Measurements from ENCODE around the gene PCDHA3.
"Not testable (repeated sequence)": the region's sequence is repeated elsewhere in the genome, so short reads cannot be mapped to it uniquely, and the experiment has no call there.

PCDHA3 gene

DNA sequence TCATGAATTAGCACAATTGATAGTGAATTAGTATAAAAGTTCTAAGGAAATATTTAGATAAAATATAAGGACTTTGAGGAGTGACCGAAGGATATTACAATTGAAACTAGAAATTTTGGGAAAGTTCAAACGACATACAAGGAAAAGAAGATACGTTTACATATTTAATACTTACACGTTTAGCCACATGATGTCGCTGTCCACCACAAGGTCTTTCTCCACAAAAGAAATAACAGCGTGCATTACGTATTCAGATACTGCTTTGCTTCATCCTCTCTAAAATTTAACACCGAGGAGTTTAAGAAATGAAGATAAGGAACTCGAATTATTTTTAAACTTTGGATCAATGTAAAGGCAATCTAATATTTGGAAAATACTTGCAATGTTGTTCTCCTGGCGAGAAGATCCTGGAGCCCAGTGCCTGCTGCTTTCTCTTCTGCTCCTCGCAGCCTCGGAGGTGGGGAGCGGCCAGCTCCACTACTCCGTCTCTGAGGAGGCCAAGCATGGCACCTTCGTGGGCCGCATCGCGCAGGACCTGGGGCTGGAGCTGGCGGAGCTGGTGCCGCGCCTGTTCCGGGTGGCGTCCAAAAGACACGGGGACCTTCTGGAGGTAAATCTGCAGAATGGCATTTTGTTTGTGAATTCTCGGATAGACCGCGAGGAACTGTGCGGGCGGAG lies at the start of gene PCDHA3:
Gene PCDHA3, plus strand, starts transcription at position 242 of the 678 bp plus-strand sequence.
- DNase-seq = no peak

DNA sequence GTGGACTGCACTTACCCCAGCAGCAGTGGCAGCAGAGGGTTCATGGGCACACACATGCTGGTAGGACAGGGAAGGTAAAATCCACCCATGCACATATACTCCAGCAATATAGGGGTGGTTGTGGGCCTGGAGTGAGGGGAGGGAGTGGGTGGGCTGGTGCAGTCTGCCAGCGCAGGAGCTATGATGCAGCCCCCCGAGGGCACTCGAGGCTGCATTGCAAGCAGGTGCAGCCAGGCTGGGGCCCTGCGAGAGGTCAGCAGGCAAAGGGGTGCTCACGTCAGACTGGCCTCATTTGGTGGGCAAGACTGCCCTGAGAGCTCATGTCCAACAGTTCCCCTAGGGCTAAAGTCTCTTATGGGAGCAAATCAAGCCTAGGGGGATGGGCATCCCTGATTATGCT lies 47.3 kb upstream of the PCDHA3 start:
- no peak for DNase-seq

DNA sequence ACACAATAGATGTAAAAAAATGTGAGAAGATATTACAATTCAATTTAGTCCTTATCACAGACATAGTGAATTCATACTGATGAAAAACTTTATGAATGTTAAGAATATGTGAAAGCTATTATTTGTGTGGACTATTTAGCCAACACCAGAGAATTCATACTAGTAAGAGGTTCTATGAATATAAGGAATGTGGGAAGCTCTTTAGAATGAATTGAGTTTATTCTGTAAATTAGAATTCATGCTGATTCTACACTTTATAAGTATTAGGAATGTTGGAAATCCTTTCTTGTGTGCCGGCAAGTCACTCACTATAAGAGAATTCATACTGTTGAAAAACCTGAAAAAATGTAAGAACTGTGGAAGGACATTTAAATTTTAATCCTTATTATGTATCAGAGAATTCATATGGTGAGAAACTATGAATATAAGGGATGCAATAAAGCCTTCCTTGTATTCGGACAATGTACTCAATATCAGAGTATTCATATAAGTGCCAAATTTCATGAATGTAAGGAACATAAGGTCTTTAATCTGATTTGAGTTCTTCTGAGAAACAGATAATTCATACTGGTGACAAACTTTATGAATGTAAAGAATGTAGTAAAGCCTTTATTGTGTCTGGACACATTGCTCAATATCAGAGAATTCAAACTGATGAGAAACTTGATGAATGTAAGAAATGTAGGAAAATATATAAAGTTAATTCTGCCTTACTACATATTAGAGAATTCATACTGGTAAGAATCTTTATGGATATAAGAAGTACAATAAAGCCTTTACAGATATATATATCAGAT lies 36.5 kb upstream of the PCDHA3 start:
- no peak for DNase-seq

DNA sequence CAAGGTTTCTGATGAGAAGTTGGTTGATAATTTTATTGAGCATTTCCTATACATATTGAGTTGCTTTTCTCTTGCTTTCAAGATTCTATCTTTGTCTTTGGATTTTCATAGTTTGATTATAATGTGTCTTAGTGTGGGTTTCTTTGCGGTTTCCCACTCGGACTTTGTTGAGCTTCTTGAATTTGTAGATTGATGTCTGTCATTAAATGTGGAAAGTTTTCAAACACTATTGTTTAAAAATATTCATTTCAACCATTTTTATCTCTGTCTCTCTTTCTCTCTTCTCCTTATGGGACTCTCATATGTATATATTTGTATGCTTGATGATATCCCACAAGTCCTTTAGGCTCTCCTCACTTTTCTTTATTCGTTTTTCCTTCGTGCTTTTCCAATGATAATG lies 33.4 kb upstream of the PCDHA3 start:
- DNase-seq = no peak

DNA sequence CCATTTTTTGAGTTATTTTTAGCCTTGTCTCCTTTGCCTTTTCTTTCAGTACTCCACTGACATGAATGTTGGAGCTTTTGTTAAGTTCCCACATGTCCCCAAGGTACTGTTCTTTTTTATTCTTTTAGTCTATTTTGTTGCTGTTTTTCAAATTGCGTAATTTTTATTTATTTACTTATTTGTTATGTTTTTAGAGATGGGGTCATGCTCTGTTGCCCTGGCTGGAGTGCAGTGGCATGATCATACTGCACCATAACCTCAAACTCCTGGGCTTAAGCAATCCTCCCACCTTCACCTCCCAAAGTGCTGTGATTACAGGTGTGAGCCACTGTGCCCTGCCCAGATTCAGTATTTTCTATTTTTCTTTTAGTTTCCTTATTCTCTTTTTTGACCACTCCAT lies 20.3 kb upstream of the PCDHA3 start:
- no peak for DNase-seq

DNA sequence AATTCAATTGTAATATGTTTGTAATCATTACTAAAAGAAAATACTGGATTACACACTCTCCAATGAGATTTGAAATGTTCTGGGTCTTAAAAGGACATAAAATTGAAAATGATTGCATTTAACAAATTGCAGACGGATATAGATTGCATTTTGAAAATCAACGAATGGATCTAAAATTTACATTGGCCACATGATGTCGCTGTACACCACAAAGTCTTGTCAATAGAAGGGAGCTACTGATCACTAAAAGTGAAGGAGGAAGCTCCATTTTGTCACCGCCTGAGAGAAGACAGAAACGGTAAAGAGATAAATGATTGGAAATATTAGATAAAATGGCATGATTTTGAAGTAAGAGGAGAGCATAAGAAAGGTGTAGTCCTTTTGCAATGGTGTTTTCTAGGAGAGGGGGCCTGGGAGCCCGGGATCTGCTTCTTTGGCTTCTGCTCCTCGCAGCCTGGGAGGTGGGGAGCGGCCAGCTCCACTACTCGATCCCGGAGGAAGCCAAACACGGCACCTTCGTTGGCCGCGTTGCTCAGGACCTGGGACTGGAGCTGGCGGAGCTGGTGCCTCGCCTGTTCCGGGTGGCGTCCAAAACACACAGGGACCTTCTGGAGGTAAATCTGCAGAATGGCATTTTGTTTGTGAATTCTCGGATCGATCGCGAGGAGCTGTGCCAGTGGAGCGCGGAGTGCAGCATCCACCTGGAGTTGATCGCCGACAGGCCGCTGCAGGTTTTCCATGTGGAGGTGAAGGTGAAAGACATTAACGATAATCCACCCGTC lies 14.8 kb upstream of the PCDHA3 start, which contains the start of gene PCDHA1:
Gene PCDHA1, plus strand, starts transcription at position 236 of the 782 bp plus-strand sequence.
- DNase-seq = no peak

DNA sequence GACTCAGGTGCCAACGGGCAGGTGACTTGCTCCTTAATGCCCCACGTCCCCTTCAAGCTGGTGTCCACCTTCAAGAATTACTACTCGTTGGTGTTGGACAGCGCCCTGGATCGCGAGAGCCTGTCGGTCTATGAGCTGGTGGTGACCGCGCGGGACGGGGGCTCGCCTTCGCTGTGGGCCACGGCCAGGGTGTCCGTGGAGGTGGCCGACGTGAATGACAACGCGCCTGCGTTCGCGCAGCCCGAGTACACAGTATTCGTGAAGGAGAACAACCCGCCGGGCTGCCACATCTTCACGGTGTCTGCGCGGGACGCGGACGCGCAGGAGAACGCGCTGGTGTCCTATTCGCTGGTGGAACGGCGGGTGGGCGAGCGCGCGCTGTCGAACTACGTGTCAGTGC lies 13.4 kb upstream of the PCDHA3 start:
- not testable (repeated sequence) for DNase-seq

DNA sequence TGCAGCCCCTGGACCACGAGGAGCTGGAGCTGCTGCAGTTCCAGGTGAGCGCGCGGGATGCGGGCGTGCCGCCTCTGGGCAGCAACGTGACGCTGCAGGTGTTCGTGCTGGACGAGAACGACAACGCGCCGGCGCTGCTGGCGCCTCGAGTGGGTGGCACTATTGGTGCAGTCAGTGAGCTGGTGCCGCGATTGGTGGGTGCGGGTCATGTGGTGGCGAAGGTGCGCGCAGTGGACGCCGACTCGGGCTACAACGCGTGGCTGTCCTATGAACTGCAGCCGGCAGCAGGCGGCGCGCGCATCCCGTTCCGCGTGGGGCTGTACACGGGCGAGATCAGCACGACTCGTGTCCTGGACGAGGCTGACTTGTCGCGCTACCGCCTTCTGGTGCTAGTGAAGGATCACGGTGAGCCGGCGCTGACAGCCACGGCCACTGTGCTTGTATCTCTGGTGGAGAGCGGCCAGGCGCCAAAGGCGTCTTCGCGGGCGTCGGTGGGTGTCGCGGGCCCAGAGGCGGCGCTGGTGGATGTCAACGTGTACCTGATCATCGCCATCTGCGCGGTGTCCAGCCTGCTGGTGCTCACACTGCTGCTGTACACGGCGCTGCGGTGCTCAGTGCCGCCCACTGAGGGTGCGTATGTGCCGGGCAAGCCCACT lies 12.9 kb upstream of the PCDHA3 start:
- DNase-seq = not testable (repeated sequence)

DNA sequence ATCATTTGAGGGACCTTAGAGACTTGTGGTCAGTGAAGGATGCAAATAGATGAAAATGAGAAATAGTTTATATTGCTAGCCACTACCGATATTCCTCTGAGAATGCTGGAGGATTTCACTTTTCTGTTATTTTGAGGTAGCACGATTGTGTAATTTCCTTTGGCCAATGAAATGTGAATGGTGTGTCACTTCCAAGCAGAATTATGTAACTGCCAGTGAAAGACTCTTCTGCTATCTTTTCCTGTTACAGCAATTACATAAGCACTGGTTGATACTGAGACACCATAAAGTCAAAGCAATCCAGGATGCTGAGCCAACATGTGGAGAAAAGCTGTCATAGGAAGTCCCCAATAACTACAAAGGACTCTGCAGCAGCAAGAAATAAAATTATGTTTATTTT lies 9.8 kb upstream of the PCDHA3 start:
- no peak for DNase-seq

DNA sequence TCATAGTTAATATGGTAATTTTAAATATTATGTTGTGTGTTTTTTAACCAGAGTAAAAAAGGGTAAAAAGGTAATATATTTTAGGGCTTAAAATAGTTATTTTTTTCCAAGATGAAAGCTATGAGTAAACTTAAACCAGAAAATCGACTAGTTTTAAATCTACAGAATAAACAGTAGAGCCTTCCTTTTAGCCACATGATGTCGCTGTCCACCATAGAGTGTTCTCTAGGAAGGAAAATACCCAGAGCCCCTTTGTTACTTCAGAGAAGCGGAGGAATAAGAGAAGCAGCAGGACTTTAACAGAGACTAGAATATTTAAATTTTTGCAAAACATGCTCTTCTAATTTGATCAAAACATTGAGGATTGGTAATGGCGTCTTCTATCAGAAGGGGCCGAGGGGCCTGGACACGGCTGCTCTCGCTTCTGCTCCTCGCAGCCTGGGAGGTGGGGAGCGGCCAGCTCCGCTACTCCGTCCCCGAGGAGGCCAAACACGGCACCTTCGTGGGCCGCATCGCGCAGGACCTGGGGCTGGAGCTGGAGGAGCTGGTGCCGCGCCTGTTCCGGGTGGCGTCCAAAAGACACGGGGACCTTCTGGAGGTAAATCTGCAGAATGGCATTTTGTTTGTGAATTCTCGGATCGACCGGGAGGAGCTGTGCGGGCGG lies 6.1 kb upstream of the PCDHA3 start, which contains the start of gene PCDHA2:
Gene PCDHA2, plus strand, starts transcription at position 258 of the 664 bp plus-strand sequence.
- no peak for DNase-seq

DNA sequence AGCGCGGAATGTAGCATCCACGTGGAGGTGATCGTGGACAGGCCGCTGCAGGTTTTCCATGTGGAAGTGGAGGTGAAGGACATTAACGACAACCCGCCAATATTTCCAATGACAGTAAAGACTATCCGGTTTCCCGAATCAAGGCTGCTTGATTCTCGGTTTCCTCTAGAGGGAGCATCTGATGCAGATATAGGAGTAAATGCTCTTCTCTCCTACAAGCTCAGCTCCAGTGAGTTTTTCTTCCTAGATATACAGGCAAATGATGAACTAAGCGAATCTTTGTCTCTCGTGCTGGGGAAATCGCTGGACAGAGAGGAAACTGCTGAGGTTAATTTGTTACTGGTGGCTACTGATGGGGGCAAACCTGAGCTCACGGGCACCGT lies 5.6 kb upstream of the PCDHA3 start:
- no peak for DNase-seq

DNA sequence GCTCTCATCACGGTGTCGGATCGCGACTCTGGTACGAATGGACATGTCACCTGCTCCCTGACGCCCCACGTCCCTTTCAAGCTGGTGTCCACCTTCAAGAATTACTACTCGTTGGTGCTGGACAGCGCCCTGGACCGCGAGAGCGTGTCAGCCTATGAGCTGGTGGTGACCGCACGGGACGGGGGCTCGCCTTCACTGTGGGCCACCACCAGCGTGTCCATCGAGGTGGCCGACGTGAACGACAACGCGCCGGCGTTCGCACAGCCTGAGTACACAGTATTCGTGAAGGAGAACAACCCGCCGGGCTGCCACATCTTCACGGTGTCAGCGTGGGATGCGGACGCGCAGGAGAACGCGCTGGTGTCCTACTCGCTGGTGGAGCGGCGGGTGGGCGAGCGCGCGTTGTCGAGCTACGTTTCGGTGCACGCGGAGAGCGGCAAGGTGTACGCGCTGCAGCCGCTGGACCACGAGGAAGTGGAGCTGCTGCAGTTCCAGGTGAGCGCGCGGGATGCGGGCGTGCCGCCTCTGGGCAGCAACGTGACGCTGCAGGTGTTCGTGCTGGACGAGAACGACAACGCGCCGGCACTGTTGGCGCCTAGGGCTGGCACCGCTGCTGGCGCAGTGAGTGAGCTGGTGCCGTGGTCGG lies 4.7 kb upstream of the PCDHA3 start:
- DNase-seq = not testable (repeated sequence)

DNA sequence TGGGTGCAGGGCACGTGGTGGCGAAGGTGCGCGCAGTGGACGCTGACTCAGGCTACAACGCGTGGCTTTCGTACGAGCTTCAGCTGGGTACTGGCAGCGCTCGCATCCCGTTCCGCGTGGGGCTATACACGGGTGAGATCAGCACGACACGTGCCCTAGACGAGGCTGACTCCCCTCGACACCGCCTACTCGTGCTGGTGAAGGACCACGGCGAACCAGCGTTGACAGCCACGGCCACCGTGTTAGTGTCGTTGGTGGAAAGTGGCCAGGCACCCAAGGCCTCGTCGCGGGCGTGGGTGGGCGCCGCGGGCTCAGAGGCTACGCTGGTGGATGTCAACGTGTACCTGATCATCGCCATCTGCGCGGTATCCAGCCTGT lies 4.2 kb upstream of the PCDHA3 start:
- DNase-seq = no peak

DNA sequence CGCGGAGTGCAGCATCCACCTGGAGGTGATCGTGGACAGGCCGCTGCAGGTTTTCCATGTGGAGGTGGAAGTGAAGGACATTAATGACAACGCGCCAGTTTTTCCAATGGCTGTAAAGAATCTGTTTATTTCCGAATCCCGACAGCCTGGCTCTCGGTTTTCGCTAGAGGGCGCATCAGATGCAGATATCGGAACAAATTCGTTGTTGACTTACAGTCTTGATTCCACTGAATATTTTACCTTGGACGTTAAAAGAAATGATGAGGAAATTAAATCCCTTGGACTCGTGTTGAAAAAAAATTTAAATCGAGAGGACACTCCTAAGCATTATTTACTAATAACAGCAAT lies 611 bp downstream of the PCDHA3 start:
- DNase-seq = no peak

DNA sequence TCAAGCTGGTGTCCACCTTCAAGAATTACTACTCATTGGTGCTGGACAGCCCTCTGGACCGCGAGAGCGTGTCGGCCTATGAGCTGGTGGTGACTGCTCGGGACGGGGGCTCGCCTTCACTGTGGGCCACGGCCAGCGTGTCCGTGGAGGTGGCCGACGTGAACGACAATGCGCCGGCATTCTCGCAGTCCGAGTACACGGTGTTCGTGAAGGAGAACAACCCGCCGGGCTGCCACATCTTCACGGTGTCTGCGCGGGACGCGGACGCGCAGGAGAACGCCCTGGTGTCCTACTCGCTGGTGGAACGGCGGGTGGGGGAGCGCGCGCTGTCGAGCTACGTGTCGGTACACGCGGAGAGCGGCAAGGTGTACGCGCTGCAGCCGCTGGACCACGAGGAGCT lies 1.5 kb downstream of the PCDHA3 start:
- not testable (repeated sequence) for DNase-seq

DNA sequence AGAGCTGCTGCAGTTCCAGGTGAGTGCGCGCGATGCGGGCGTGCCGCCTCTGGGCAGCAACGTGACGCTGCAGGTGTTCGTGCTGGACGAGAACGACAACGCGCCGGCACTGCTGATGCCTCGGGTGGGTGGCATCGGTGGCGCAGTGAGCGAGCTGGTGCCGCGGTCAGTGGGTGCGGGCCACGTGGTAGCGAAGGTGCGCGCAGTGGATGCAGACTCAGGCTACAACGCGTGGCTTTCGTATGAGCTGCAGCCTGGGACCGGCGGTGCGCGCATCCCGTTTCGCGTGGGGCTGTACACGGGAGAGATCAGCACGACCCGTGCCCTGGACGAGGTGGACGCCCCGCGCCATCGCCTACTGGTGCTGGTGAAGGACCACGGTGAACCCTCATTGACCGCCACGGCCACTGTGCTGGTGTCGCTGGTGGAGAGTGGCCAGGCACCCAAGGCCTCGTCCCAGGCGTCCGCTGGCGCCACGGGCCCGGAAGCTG lies 2.0 kb downstream of the PCDHA3 start:
- no peak for DNase-seq

DNA sequence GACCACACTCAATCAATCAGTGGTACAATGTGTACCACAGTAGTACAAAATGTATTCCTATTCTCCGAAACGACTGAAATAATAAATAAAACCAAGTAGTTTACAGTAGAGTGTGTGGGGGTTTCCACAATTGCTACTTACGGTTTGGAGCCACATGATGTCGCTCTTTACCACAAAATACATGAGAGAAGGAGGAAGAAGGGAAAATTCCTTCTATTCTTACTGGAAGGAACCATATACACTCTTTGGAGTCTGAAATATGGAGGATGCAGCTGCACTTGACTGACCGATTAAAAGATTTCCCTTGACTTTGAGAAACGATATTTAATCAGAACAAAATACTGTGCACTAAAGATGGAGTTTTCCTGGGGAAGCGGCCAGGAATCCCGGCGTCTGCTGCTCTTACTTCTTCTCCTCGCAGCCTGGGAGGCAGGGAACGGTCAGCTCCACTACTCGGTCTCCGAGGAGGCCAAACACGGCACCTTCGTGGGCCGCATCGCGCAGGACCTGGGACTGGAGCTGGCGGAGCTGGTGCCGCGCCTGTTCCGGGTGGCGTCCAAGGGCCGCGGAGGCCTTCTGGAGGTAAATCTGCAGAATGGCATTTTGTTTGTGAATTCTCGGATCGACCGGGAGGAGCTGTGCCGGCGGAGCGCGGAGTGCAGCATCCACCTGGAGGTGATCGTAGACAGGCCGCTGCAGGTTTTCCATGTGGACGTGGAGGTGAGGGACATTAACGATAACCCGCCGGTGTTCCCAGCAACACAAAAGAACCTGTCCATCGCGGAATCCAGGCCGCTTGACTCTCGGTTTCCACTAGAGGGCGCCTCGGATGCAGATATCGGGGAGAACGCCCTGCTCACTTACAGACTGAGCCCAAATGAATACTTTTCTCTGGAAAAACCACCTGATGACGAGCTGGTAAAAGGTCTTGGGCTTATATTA lies 6.2 kb downstream of the PCDHA3 start, which contains the start of gene PCDHA4:
Gene PCDHA4, plus strand, starts transcription at position 235 of the 942 bp plus-strand sequence.
- DNase-seq = no peak

DNA sequence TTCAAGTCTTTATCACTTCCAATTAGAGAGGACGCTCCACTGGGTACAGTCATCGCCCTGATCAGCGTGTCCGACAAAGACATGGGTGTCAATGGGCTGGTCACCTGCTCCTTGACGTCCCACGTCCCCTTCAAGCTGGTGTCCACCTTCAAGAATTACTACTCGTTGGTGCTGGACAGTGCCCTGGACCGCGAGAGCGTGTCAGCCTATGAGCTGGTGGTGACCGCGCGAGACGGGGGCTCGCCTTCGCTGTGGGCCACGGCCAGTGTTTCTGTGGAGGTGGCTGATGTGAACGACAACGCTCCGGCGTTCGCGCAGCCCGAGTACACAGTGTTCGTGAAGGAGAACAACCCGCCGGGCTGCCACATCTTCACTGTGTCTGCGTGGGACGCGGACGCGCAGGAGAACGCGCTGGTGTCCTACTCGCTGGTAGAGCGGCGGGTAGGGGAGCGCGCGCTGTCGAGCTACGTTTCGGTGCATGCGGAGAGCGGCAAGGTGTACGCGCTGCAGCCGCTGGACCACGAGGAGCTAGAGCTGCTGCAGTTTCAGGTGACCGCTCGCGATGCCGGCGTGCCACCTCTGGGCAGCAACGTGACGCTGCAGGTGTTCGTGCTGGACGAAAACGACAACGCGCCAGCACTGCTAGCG lies 7.5 kb downstream of the PCDHA3 start:
- not testable (repeated sequence) for DNase-seq

DNA sequence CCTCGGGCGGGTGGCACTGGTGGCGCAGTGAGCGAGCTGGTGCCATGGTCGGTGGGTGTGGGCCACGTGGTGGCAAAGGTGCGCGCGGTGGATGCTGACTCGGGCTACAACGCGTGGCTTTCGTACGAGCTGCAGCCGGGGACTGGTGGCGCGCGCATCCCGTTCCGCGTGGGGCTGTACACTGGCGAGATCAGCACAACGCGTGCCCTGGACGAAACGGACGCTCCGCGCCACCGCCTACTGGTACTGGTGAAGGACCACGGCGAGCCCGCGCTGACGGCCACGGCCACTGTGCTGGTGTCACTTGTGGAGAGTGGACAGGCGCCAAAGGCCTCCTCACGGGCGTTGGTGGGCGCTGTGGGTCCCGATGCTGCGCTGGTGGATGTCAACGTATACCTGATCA lies 8.0 kb downstream of the PCDHA3 start:
- DNase-seq = no peak

Measured in activated CD4-positive, CD25-positive, alpha-beta regulatory T cell treated with anti-CD3 and anti-CD28 coated beads, Interleukin-2, amount 50 U/mL, for 72 hours (primary cell).